Lung (tissue), 12 donors: Measurements from ENCODE around the gene TRAPPC12. TPM values are rescaled to one million over a fixed set of nuclear protein-coding genes. Genes with fewer than 3 reads are reported as not detected.

Experiments used
- ATAC-seq: fragments of 200-7000 bp; cut with Tn5 transposase; one replicate; pipeline ENCODE4 v1.9.1; 2020; ENCODE audit warnings: moderate number of reproducible peaks; ENCODE audit not compliant: insufficient read depth, low FRiP score
- DNase-seq, 3 donors: peaks; one replicate each; pipeline ENCODE4 v3.0.0-alpha.2; 2013 to 2017
- H3K27ac ChIP-seq, 2 donors: one replicate each; pipeline ENCODE4 v1.5.1; 2013; ENCODE audit warnings: mild to moderate bottlenecking in 2 of 2, moderate library complexity in 2 of 2, control low read depth in 1 of 2, inconsistent platforms in 1 of 2, low read depth in 1 of 2, low read length in 1 of 2
- H3K27me3 ChIP-seq, 3 donors: one replicate each; pipeline ENCODE4 v1.5.1; 2013; ENCODE audit warnings: low read length in 2 of 3; ENCODE audit not compliant: control insufficient read depth in 3 of 3, insufficient read depth in 3 of 3
- H3K36me3 ChIP-seq, 4 donors: one replicate each; pipeline ENCODE4 v1.5.1; 2013; ENCODE audit warnings: low read length in 4 of 4, mild to moderate bottlenecking in 1 of 4, moderate library complexity in 1 of 4; ENCODE audit not compliant: control insufficient read depth in 4 of 4, insufficient read depth in 4 of 4
- H3K4me1 ChIP-seq, 5 donors: one replicate each; pipeline ENCODE4 v1.5.1; 2013; ENCODE audit warnings: low read length in 5 of 5, mild to moderate bottlenecking in 2 of 5, moderate library complexity in 1 of 5; ENCODE audit not compliant: control insufficient read depth in 5 of 5, insufficient read depth in 5 of 5
- H3K4me3 ChIP-seq: one replicate; pipeline ENCODE4 v1.5.1; 2013; ENCODE audit warnings: mild to moderate bottlenecking, control low read depth, moderate library complexity
- H3K9ac ChIP-seq, 2 donors: one replicate each; pipeline ENCODE4 v1.5.1; 2013; ENCODE audit warnings: low read length in 2 of 2, control low read depth in 1 of 2; ENCODE audit not compliant: insufficient read depth in 1 of 2
- H3K9me3 ChIP-seq, 4 donors: one replicate each; pipeline ENCODE4 v1.5.1; 2013; ENCODE audit warnings: low read length in 3 of 4, mild to moderate bottlenecking in 1 of 4, moderate library complexity in 1 of 4; ENCODE audit not compliant: control insufficient read depth in 4 of 4, insufficient read depth in 3 of 4
- CTCF ChIP-seq: IDR thresholded peaks from 2 replicates; pipeline ENCODE4 v1.5.1; 2012; ENCODE audit warnings: mild to moderate bottlenecking; ENCODE audit errors: control extremely low read depth, extremely low read depth
- WGBS, 2 donors: extraction: QIAGEN DNeasy Blood & Tissue Kit; methylation state at CpG; one replicate each; pipeline ENCODE4 v1.1.7; 2013; 5-methylcytosine and 5-hydroxymethylcytosine counted together
- polyA plus RNA-seq, 2 donors: library from polyadenylated mRNA; stranded (reverse); fragments of 200-250 nt; gene quantifications; one replicate each; pipeline ENCODE4 v1.2.1, GENCODE V29; 2013
- total RNA-seq, 2 donors: library from RNA; depleted of rRNA in 1 of 2; stranded (reverse); fragments of >200 nt in 1 of 2; gene quantifications; one replicate each; pipeline ENCODE4 v1.2.1, GENCODE V29; 2014 to 2021
- donor health status: control.
- donor health status: control.
- donor health status: Bipolar disorder and iron deficiency.
- donor health status: healthy.
- donor health status: DM: yes; HTN: yes; CAD: no.

The TRAPPC12 gene
- total and polyA plus RNA-seq, 4 donors, result 49.9 to 117 (median 91.0) TPM

GRCh38 chr2:3377279-3377611, 2.2 kb upstream of the TRAPPC12 start:
- no peaks in the 10 kb centered on the region for H3K9me3 ChIP-seq
- ATAC-seq (peak; percentile 4), DNase-seq (peak in 2 of 3 donors; percentile 51 to 55)
- WGBS, 2 donors, result 0 to 1% methylated on average over 8 of the region's 8 CpGs
- no peak for TF ChIP-seq CTCF
- H3K27ac ChIP-seq, result peak overlapping the region; percentile 52 to 93
- peak overlapping the region in 1 of 2 donors; percentile 75 for H3K9ac ChIP-seq
- H3K4me3 ChIP-seq, result peak overlapping the region; percentile 90
- H3K27me3 ChIP-seq, result no peaks in the 10 kb centered on the region
- peaks cover 0 to 3% (median 0%) of the 10 kb centered on the region in 4 donors for H3K36me3 ChIP-seq
- H3K4me1 ChIP-seq, result peaks cover 0 to 27% (median 14%) of the 10 kb centered on the region in 5 donors

- 1 to 2% methylated on average over 57 of the region's 57 CpGs for WGBS, 2 donors
- no peak for TF ChIP-seq CTCF
Measured at GRCh38 chr2:3377612-3378432, 1.7 kb upstream of the TRAPPC12 start, which contains the start of gene EIPR1. Gene EIPR1, minus strand, starts transcription at chr2:3377818. Its CDS starts 129 bp downstream, at chr2:3377689.

GRCh38 chr2:3379339-3379646, 201 bp upstream of the TRAPPC12 start:
- no peak for TF ChIP-seq CTCF
- 7 to 9% methylated on average over 8 of the region's 8 CpGs for WGBS, 2 donors

More at GRCh38 chr2:3377612-3378432, 1.7 kb upstream of the TRAPPC12 start, which contains the start of gene EIPR1:
- peaks cover 0 to 27% (median 14%) of the 10 kb centered on the region in 5 donors for H3K4me1 ChIP-seq
- H3K36me3 ChIP-seq, result peaks cover 0 to 3% (median 0%) of the 10 kb centered on the region in 4 donors
- DNase-seq (peak; percentile 98 to 99 (median 99)), ATAC-seq (peak; percentile 89)
- peak within 1 kb of the TSS; percentile 85 to 93 for H3K27ac ChIP-seq
- no peaks in the 10 kb centered on the region for H3K9me3 ChIP-seq
- H3K27me3 ChIP-seq, result no peaks in the 10 kb centered on the region
- peak within 1 kb of the TSS in 1 of 2 donors; percentile 75 for H3K9ac ChIP-seq
- H3K4me3 ChIP-seq, result peak within 1 kb of the TSS; percentile 90

More at GRCh38 chr2:3379339-3379646, 201 bp upstream of the TRAPPC12 start:
- DNase-seq (no peak), ATAC-seq (no peak)
- Histone ChIP-seq H3K27me3 (no peaks in the 10 kb centered on the region), H3K27ac (peak overlapping the region; percentile 96 to 99), H3K9me3 (no peaks in the 10 kb centered on the region), H3K4me1 (peaks cover 0 to 27% (median 14%) of the 10 kb centered on the region in 5 donors), H3K4me3 (peak overlapping the region; percentile 98), H3K36me3 (peaks cover 0 to 5% (median 0%) of the 10 kb centered on the region in 4 donors), H3K9ac (peak overlapping the region in 1 of 2 donors; percentile 50)
